ENCODE measurements around the gene PGAP2.

- TF ChIP-seq POLR2A (IDR thresholded peaks at IDR 0.05), result no peak
- TF ChIP-seq CTCF (IDR thresholded peaks at IDR 0.05), result no peak
These were observed 30.1 kb downstream of the PGAP2 start for GRCh38 chr11:3838504-3838903.
